WTC11 (cell line): ENCODE data around the gene GAL3ST3.

ENCODE experiments used
- CREM ChIP-seq: sonication (generic); formaldehyde crosslinking; IDR thresholded peaks from 2 replicates; pipeline ENCODE4 v1.8.1; 2022; ENCODE audit warnings: mild to moderate bottlenecking, missing genetic modification reagents, moderate library complexity
- ELF4 ChIP-seq: sonication (generic); formaldehyde crosslinking; IDR thresholded peaks from 2 replicates; pipeline ENCODE4 v1.8.1; 2022; ENCODE audit warnings: low read depth, mild to moderate bottlenecking, moderate library complexity, missing genetic modification reagents
- FOXK1 ChIP-seq: sonication (generic); formaldehyde crosslinking; IDR thresholded peaks from 2 replicates; pipeline ENCODE4 v1.8.0; 2022; ENCODE audit warnings: mild to moderate bottlenecking, moderate library complexity, missing genetic modification reagents
- TF ChIP-seq, protein P1 (sequence below): fragments of 200-600 bp; IDR thresholded peaks from 2 replicates; pipeline ENCODE4 v1.8.0; 2022; ENCODE audit warnings: antibody characterized with exemption
- TF ChIP-seq, protein P2 (sequence below): fragments of 250-450 bp; sonication (Bioruptor Pico); IDR thresholded peaks from 2 replicates; pipeline ENCODE4 v1.9.0; 2021; ENCODE audit warnings: moderate library complexity, mild to moderate bottlenecking, inconsistent platforms, borderline replicate concordance
- TF ChIP-seq, protein P3 (sequence below): sonication (generic); formaldehyde crosslinking; IDR thresholded peaks from 2 replicates; pipeline ENCODE4 v1.8.0; 2022; ENCODE audit warnings: mild to moderate bottlenecking, missing genetic modification reagents
- TF ChIP-seq, protein P4 (sequence below): sonication (generic); formaldehyde crosslinking; IDR thresholded peaks from 2 replicates; pipeline ENCODE4 v1.8.1; 2023; ENCODE audit warnings: mild to moderate bottlenecking, missing genetic modification reagents, moderate library complexity
- TF ChIP-seq, protein P5 (sequence below): fragments of 250-450 bp; sonication (Bioruptor Pico); IDR thresholded peaks from 2 replicates; pipeline ENCODE4 v1.9.0; 2021; ENCODE audit warnings: mild to moderate bottlenecking

DNA sequence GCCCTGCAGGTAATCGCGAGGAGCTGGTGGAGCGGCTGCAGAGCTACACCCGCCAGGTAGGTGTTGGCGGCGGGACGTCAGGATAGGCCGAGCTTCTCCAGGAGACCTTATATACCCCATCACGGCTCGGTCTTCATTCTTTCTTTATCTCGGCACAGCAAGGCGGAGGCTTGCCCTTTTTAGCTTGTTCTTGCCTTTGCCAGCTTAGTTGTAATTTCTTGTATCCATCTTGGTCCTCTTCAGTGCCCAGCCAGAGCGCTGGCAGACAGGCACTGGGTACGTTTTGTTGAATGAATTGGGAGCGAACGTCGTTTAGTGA, 3.7 kb upstream of the GAL3ST3 start:
- TF ChIP-seq, protein P1, sequence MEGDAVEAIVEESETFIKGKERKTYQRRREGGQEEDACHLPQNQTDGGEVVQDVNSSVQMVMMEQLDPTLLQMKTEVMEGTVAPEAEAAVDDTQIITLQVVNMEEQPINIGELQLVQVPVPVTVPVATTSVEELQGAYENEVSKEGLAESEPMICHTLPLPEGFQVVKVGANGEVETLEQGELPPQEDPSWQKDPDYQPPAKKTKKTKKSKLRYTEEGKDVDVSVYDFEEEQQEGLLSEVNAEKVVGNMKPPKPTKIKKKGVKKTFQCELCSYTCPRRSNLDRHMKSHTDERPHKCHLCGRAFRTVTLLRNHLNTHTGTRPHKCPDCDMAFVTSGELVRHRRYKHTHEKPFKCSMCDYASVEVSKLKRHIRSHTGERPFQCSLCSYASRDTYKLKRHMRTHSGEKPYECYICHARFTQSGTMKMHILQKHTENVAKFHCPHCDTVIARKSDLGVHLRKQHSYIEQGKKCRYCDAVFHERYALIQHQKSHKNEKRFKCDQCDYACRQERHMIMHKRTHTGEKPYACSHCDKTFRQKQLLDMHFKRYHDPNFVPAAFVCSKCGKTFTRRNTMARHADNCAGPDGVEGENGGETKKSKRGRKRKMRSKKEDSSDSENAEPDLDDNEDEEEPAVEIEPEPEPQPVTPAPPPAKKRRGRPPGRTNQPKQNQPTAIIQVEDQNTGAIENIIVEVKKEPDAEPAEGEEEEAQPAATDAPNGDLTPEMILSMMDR, result no peak
- TF ChIP-seq, protein P2, sequence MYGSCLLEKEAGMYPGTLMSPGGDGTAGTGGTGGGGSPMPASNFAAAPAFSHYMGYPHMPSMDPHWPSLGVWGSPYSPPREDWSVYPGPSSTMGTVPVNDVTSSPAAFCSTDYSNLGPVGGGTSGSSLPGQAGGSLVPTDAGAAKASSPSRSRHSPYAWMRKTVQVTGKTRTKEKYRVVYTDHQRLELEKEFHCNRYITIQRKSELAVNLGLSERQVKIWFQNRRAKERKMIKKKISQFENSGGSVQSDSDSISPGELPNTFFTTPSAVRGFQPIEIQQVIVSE (CRISPR knock-in tag), result no peak
- TF ChIP-seq, protein P3, sequence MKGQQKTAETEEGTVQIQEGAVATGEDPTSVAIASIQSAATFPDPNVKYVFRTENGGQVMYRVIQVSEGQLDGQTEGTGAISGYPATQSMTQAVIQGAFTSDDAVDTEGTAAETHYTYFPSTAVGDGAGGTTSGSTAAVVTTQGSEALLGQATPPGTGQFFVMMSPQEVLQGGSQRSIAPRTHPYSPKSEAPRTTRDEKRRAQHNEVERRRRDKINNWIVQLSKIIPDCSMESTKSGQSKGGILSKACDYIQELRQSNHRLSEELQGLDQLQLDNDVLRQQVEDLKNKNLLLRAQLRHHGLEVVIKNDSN (CRISPR knock-in tag), result no peak
- TF ChIP-seq, protein P4, sequence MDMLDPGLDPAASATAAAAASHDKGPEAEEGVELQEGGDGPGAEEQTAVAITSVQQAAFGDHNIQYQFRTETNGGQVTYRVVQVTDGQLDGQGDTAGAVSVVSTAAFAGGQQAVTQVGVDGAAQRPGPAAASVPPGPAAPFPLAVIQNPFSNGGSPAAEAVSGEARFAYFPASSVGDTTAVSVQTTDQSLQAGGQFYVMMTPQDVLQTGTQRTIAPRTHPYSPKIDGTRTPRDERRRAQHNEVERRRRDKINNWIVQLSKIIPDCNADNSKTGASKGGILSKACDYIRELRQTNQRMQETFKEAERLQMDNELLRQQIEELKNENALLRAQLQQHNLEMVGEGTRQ, result no peak
- TF ChIP-seq CREM (CRISPR knock-in tag) (no peak), FOXK1 (CRISPR knock-in tag) (no peak), ELF4 (no peak)
- TF ChIP-seq, protein P5, sequence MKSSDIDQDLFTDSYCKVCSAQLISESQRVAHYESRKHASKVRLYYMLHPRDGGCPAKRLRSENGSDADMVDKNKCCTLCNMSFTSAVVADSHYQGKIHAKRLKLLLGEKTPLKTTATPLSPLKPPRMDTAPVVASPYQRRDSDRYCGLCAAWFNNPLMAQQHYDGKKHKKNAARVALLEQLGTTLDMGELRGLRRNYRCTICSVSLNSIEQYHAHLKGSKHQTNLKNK, result no peak
